GM12892 (cell line): ENCODE data around the gene ITSN1.

Experiments
- DNase-seq: peaks from one replicate; pipeline ENCODE4 v3.0.0; 2011; ENCODE audit not compliant: insufficient read length
- FAIRE-seq: peaks from 2 replicates; lab custom pipeline; 2011; peaks lifted over from hg19 to GRCh38; lab: Jason Lieb, UNC
- POLR2A ChIP-seq: IDR thresholded peaks from 2 replicates; pipeline ENCODE4 v1.6.1; 2011; ENCODE audit warnings: low read depth, low read length, control low read depth
- POLR2AphosphoS5 ChIP-seq: IDR thresholded peaks from 2 replicates; pipeline ENCODE4 v1.6.1; 2011; ENCODE audit warnings: low read depth, low read length, control low read depth
- TAF1 ChIP-seq: IDR thresholded peaks from 2 replicates; pipeline ENCODE4 v1.6.1; 2011; ENCODE audit warnings: low read depth, mild to moderate bottlenecking, control low read depth, low read length, borderline replicate concordance

Gene ITSN1

GRCh38 chr21:33948951-33949444 lies 306.7 kb downstream of the ITSN1 start:
- no peak for FAIRE-seq
- DNase-seq = no peak
- TF ChIP-seq POLR2A (no peak; the same call in 1 of the 2 replicates), POLR2AphosphoS5 (no peak; the same call in 1 of the 2 replicates), TAF1 (no peak)
